GM13976 (cell line): ENCODE measurements around the gene CELSR2.

Experiments
- DNase-seq: peaks from one replicate; pipeline ENCODE4 v3.0.0; 2012; ENCODE audit warnings: low spot score
- in situ Hi-C: fragments of 300-500 bp; cut with MboI; formaldehyde crosslinking; loops from one replicate; pipeline ENCODE4 v1.12.0; 2022; ENCODE audit warnings: low sequenced_read_pairs, mixed read lengths, inconsistent platforms; ENCODE audit not compliant: unreplicated experiment
- TF ChIP-seq, protein P1 (sequence below): IDR thresholded peaks from 2 replicates; pipeline ENCODE4 v1.5.1; 2012; ENCODE audit warnings: borderline replicate concordance, mild to moderate bottlenecking; ENCODE audit not compliant: insufficient read depth; ENCODE audit errors: extremely low read depth, missing control alignments, control extremely low read depth

CELSR2 gene

DNA sequence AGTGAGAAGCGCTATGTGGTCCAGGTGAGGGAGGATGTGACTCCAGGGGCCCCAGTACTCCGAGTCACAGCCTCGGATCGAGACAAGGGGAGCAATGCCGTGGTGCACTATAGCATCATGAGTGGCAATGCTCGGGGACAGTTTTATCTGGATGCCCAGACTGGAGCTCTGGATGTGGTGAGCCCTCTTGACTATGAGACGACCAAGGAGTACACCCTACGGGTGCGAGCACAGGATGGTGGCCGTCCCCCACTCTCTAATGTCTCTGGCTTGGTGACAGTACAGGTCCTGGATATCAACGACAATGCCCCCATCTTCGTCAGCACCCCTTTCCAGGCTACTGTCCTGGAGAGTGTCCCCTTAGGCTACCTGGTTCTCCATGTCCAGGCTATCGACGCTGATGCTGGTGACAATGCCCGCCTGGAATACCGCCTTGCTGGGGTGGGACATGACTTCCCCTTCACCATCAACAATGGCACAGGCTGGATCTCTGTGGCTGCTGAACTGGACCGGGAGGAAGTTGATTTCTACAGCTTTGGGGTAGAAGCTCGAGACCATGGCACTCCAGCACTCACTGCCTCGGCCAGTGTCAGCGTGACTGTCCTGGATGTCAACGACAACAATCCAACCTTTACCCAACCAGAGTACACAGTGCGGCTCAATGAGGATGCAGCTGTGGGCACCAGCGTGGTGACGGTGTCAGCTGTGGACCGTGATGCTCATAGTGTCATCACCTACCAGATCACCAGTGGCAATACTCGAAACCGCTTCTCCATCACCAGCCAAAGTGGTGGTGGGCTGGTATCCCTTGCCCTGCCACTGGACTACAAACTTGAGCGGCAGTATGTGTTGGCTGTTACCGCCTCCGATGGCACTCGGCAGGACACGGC, 2.2 kb downstream of the CELSR2 start:
- TF ChIP-seq, protein P1, sequence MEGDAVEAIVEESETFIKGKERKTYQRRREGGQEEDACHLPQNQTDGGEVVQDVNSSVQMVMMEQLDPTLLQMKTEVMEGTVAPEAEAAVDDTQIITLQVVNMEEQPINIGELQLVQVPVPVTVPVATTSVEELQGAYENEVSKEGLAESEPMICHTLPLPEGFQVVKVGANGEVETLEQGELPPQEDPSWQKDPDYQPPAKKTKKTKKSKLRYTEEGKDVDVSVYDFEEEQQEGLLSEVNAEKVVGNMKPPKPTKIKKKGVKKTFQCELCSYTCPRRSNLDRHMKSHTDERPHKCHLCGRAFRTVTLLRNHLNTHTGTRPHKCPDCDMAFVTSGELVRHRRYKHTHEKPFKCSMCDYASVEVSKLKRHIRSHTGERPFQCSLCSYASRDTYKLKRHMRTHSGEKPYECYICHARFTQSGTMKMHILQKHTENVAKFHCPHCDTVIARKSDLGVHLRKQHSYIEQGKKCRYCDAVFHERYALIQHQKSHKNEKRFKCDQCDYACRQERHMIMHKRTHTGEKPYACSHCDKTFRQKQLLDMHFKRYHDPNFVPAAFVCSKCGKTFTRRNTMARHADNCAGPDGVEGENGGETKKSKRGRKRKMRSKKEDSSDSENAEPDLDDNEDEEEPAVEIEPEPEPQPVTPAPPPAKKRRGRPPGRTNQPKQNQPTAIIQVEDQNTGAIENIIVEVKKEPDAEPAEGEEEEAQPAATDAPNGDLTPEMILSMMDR, result no peak
- in situ Hi-C loops, result no loop called here
- DNase-seq, result no peak

DNA sequence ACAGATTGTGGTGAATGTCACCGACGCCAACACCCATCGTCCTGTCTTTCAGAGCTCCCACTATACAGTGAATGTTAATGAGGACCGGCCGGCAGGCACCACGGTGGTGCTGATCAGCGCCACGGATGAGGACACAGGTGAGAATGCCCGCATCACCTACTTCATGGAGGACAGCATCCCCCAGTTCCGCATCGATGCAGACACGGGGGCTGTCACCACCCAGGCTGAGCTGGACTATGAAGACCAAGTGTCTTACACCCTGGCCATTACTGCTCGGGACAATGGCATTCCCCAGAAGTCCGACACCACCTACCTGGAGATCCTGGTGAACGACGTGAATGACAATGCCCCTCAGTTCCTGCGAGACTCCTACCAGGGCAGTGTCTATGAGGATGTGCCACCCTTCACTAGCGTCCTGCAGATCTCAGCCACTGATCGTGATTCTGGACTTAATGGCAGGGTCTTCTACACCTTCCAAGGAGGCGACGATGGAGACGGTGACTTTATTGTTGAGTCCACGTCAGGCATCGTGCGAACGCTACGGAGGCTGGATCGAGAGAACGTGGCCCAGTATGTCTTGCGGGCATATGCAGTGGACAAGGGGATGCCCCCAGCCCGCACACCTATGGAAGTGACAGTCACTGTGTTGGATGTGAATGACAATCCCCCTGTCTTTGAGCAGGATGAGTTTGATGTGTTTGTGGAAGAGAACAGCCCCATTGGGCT, 3.0 kb downstream of the CELSR2 start:
- in situ Hi-C loops, result no loop called here
- no peak for DNase-seq
- TF ChIP-seq, protein P1, result no peak

DNA sequence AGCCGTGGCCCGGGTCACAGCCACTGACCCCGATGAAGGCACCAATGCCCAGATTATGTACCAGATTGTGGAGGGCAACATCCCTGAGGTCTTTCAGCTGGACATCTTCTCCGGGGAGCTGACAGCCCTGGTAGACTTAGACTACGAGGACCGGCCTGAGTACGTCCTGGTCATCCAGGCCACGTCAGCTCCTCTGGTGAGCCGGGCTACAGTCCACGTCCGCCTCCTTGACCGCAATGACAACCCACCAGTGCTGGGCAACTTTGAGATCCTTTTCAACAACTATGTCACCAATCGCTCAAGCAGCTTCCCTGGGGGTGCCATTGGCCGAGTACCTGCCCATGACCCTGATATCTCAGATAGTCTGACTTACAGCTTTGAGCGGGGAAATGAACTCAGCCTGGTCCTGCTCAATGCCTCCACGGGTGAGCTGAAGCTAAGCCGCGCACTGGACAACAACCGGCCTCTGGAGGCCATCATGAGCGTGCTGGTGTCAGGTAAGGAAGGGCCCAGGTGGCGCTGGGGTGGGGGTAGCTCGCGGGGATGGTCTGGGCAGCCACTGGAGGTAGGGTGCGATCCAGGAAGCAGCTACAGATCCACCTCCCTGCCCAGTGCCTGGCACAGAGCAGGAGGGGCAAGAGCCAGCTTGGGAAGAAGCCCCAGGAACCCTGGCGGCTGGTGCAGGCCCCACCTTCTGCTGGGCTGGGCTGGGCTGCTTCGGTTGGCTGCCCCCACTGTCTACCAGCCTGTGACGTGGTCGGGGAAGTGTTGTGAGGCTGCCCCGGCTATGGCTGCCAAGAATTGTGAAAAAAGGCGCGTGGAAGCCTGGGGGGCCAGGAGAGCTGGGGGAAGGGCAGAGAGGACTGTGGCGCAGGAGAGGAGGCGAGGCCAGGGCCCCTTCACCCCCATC, 3.8 kb downstream of the CELSR2 start:
- TF ChIP-seq, protein P1, result no peak
- no peak for DNase-seq
- in situ Hi-C loops, result no loop called here

DNA sequence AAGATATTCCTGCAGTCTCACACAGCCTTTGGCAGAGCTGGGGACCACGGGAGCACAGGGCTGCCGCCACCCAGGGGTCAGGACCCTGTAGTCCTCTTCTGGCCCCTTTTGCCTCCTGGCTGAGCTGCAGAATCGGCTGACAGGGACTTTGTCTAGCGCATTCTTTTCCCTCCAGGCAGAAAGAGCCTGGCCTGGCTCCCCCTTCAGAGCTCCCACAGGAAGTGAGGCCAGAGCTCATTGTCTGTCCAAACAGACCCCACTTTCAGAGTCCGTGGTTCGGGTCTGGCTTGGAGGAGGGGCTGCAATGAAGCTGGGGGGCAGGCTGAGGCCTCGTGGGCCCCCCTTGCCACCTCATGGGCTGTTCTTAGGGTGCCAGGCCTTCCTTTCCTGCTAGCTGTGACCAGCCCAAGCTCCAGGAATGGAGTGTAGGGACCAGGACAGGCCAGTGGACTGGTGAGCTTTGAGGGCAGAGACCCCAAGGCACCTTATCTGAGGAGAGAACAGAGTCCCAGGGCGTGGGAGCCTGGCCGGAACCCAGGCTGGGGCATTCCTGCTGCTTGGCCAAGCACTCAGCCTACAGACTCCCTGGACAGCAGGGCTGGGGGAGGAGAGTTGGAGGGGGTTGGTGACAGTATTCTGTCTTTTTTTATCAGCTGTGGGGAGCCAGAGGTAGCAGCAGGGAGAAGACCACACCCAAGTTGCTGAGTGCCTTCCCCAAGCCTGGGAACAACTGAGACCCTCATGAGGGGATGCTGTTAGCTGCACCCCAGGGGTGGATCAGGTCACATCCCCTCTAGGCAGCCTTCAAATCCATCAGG, 4.7 kb downstream of the CELSR2 start:
- TF ChIP-seq, protein P1, result no peak
- in situ Hi-C loops, result no loop called here
- no peak for DNase-seq

DNA sequence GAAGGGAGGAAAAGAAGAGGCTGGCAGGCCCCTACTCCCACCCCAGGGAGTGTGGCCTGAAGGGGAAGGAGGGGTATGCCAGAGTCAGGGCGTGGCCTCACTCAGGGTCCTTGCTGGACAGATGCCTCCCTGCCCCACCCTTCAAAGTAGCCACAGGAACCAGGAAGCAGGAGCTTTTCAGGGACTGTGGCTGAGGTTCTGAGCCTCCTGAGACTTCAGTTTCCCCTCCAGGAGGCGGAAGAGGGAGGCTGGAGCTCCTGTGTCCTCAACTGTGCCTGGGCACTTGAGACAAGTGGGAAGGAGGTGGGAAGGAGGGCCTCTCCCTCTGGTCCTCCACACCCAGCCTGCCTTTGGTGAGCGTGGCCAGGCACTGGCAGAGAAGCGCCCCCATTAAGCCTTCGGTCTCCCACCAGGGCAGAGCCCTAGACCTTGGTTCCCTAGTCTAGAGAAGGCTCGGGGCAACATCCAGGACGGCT, 5.3 kb downstream of the CELSR2 start:
- in situ Hi-C loops, result no loop called here
- no peak for DNase-seq
- TF ChIP-seq, protein P1, result no peak
